CD4-positive, alpha-beta T cell treated with Interleukin-4 for 4 hours (primary cell): Measurements from ENCODE around the gene NMB.
A peak's percentile ranks its signal among the peaks of the same experiment; 100 is the strongest.
"Not testable (repeated sequence)": the region's sequence is repeated elsewhere in the genome, so short reads cannot be mapped to it uniquely, and the experiment has no call there.

ENCODE experiments used
- DNase-seq: peaks from one replicate; pipeline ENCODE4 v3.0.0-alpha.2; 2020

NMB gene

DNA sequence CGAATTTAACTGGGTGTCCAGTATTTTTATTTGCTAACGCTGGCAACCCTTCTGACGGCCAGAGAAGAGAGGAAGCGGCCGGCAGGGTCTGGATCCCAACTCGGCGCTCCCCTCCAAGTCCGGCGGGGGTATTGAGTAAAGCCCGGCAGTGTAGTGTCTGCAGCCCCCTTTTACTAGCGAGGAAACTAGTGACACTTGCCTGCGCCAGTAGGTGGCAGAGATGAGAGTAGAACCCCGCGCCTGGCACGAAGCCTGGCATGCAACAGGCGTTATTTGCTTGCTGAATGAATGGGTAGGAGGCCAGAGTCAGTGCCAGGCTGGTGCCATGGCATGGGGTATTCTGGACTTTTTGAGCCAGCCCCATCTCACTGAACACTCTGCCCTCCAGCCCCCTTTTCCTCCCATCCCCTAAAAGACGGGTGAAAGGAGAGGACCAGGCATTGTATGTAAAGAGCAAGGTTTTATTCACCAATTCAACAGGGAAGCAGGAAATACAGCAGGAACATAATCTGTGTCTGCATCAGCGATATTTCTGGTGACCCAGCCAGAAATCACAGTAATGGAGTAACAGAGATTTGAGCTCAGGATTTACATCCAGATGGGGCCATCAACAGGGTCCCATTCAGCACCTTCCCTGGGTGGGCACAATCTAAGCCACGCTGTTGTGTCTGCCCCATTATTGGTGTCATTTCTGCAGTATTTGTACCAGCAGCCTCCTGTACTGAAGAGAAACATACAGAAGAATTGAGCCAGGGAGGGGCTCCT, 3.1 kb downstream of the NMB start:
- DNase-seq, result peak; percentile 79

DNA sequence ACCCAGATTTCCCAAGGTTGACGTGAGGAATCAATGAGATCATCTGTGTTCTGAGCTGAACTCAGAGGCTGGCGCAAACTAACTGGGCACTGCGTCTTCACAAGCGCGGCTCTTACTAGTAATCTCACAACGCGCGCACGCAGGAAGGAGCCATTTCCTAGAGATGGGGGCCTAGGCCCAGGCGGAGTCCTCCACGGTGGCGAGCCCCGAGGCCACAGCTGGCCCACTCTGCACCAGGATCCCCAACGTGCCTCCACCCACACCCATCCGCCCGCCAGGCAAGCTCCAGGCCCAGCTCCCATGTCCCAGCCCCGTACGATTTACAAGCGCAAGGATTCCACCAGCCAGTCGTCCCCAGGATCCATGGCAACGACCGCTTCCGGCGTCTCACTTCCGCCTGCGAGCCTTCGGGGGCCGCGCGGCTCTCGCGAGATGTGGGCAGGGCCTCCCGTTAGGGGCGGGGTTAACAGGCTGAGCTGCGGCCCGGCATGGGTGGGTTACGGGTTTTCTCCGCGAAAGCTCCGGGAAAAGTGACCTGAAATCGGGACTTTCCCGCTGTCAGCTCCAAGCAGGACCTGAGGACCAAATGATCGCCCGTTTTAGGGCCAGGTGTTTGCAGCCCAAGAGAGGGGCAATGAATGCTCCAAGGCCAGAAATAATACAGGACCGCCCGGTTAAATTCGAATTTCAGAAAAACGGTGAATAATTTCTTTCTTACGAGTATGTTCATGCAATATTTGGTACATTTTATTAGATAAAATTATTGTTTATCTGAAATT, 3.9 kb downstream of the NMB start, which contains the start of gene WDR73:
Gene WDR73 (minus strand): TSS at position 374 of the 779 bp plus-strand sequence. CDS start 9 bp downstream, at position 365.
- DNase-seq, result peak; percentile 95

DNA sequence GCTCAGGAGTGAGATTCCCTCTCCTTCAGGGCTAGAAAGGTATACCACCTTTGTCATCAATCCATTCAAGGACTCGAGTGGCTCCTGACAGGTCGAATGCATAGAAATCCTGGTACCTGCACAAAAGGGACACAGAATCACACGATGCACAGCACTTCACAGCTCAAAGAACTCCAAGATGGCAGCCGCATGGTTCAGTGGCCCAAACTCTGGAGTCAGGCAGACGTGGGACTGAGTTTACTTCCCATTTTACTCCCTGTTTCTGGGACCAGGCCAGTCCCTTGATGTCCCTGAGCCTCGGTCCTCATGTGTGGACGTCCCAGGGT, 4.5 kb downstream of the NMB start:
- no peak for DNase-seq

DNA sequence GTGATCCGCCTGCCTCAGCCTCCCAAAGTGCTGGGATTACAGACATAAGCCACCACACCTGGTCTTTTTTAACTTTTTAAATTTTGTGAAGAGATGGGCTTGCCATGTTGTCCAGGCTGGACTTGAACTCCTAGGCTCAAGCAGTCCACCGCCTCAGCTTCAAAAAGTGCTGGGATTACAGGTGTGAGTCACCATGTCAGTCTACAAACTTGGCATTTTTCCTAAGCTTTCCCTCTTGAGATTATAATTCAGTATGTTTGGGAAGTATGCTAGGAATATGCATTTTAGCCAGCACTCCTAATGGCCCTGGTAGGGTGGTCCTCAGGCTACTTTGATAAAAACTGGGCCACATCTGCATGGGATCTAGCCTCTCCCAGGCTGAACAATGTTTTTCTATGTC, 8.3 kb downstream of the NMB start:
- no peak for DNase-seq

DNA sequence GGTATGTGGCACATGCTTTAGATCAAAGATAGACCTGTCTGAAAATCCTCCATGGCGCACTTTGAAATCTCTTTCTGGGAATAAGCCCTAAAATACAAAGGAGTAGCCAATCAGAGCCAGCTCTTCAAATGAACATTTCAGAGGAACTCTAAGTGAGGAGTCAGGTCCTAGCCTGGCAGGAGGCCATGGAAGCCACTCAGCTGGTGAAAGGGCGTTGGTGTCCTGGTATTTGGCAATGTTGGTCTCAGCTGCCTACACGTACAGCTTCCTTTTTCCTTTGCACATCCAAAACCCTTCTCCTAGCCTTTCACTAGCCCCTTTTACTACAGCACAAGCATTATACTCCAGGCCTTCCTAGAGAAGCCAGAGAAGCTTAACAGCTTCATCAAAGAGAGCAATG, 9.5 kb downstream of the NMB start:
- DNase-seq, result no peak

DNA sequence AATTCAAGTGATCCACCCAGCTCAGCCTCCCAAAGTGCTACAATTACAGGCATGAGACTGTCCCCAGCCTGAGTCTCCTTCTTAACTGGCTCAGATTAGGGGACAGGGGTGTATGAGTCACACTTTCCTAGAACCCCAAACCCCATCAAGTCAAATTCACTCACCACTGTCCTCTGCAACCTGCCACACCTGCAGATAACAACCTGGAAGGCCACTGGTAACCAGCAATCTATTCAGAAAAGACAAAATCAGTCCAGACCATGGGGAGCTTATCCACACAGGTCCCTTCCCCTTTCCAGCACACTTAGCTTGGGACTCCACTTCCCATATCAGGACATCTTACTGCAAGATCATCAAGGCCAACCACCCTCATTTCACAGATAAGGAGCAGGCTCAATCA, 10.3 kb downstream of the NMB start:
- DNase-seq, result no peak

DNA sequence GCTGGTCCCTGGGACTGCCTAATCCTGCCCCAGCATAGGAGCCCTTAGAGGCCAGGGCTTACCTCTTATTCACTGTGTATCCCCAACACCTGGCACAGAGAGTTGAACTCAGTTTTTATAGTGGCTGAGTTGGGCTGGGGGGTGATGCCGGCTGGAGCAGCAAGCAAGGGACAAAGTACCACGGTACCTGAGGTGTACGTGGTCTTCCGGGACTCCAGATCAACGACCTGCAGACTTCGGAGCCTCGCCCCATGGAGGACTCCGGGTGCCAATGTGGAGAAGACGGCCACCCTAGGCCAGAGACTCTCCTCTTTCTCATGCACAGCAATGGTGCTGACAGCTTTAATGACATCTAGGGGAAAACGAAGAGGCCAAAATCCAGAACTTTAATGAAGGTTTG, 12.0 kb downstream of the NMB start:
- no peak for DNase-seq

DNA sequence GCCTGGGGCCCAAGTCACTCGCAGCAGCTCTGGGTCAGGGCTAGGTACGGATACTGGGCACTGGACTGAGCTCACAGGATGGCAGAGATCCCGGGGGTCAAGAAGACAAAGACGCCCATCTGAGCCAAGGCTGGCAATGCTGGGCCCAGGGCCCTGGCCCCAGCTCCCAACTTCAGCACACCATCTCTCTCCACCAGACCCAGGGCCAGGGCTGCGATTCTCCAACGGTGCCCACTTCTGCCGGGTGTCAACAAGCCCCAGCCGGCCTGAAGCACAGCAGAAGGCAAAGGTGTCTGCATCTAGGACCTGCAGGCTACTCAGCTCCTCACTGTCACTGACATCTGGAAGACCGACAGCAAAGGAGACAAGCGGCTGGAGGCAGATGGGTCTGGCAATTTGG, 12.5 kb downstream of the NMB start:
- no peak for DNase-seq

DNA sequence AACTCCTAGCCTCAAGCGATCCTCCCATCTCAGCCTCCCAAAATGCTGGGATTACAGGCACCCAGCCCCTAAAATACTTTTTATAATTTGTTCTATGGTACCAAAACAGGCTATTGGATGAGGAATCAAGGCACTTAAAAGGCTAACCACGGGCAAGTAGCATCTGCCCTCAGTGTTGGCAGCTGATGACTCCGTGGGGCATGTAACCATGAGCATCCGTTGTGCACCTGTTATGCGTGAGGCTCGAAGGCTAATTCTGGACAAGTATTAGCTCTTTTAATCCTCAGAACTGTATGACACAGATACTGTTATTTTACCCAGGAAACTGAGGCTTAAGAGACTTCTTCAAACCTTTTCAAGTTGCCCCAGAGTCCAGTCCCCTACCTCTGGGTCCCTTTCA, 14.2 kb downstream of the NMB start:
- no peak for DNase-seq

DNA sequence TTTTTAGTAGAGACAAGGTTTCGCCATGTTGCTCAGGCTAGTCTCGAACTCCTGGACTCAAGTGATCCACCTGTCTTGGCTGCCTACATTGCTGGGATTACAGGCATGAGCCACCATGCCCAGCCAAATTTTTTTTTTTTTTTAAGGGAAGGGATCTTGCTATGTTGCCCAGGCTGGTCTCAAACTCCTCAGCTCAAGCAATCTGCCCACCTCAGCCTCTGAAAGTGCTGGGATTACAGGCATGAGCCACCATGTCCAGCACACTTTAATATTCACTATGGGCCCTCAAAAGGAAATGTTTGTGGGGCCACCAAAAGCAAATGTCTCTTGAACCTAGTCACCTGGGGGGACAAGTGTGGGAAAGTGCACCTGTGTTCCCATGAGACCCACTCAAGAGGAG, 15.4 kb downstream of the NMB start:
- not testable (repeated sequence) for DNase-seq

DNA sequence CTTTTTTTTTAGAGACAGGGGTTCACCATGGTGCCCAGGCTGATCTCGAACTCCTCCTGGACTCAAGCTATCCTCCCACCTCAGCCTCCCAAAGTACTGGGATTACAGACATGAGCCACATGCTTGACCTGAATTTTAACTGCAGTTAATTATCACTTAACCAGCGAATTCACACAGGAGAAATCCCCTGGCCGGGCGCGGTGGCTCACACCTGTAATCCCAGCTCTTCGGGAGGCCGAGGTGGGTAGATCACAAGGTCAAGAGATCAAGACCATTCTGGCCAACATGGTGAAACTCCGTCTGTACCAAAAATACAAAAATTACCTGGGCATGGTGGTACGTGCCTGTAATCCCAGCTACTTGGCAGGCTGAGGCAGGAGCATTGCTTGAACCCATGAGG, 16.1 kb downstream of the NMB start:
- not testable (repeated sequence) for DNase-seq

DNA sequence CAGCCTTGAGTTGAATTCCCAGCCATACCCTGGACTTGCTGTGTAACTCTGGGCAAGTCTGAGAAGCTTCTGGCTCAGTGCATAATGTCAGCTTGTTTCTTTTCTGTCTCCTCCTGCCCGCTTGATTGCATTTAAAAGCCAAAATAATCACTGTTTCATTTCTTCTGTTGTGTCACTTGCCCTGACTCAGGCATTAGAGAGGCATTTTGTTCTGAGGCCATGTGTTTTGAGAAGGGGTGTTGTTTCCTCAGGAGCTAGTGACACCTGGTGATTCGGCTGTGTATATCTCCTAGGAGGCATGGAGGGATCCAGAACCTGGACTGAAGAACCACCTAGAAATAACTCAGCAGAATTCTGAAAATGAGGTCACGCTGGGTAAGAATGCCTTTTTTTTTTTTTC, 19.9 kb downstream of the NMB start:
- peak; percentile 36 for DNase-seq

DNA sequence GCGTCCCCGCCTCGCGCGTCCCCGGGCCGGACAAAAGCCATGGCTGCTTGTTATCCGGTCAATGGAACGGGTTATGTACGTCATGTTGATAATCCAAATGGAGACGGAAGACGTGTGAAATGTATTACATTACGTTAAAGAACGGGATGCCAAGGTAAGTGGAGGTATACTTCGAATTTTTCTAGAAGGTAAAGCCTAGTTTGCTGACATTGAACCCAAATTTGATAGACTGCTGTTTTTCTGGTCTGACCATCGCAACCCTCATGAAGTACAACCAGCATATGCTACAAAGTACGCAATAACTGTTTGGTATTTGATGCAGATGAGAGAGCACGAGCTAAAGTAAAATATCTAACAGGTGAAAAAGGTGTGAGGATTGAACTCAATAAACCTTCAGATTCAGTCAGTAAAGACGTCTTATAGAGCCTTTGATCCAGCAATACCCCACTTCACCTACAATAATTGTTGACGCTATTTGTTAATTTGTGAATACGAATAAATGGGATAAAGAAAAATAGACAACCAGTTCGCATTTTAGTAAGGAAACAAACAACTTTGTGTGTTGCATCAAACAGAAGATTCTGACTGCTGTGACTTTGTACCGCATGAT, 23.7 kb downstream of the NMB start:
- DNase-seq, result no peak

DNA sequence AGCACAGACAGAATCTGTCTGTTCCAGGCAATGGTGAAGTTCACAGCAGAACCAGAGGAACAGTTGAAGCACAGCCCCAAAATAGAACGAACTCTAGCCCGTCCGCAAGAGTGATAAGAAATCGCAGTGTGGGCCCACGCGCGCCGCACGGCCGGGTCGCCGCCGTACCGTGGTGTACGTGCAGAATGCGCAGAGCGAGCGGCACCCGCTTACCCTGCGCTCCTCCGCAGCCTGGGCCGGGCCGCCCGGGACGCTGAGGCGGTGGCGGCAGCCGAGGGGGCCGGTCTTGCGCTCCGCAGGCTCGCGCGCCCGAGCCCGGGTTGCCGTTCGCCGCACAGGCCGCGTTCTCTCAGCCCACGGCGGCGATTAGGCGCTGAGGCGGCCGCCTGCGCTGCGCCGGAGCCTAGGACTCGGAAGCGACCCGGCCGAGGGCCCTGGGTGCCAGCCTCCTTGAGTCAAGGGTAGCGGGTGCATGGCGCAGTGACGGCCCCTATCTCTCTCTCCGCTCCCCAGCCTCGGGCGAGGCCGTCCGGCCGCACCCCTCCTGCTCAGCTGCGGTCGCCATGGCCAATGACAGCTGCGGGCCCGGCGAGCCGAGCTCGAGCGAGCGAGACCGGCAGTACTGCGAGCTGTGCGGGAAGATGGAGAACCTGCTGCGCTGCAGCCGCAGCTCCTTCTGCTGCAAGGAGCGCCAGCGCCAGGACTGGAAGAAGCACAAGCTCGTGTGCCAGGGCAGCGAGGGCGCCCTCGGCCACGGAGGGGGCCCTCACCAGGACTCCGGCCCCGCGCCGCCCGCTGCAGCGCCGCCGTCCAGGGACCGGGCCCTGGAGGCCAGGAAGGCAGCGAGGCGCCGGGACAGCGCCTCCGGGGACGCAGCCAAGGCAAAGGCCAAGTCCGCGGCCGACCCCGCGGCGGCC, 24.4 kb downstream of the NMB start:
- peak; percentile 64 for DNase-seq

DNA sequence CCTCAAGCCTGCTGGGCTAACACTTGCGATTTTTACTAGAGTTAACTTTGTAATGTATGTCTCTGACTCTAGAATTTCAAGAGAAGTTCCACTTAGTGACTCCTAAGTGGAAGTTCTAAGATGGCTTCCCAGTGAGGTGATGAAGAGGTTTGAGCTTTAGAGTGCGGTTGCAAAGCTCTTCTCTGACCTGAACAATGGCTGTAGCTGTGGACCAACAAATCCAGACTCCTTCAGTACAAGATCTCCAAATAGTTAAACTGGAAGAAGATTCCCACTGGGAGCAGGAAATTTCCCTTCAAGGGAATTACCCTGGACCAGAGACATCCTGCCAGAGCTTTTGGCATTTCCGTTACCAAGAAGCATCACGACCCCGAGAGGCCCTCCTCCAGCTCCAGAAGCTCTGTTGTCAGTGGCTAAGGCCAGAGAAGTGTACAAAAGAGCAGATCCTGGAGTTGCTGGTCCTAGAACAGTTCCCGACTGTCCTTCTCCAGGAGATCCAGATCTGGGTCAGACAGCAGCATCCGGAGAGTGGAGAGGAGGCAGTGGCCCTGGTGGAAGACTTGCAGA, 26.2 kb downstream of the NMB start:
- DNase-seq, result no peak

DNA sequence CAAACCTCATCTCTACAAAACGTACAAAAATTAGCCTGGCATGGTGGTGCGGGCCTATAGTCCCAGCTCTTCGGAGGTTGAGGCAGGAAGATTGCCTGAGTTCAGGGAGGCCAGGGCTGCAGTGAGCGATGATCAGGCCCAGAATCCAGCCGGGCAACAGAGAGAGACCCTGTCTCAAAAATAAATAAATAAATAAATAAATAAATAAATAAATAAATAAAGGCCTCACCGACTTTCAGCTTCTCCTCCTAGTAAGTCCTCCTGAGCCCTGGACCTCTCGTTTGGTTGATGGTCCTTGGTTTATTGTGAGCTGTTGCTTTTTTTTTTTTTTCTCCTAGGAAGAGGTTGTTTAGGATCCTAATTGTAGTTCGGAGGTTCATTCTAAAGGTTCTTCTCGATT, 29.0 kb downstream of the NMB start:
- no peak for DNase-seq

DNA sequence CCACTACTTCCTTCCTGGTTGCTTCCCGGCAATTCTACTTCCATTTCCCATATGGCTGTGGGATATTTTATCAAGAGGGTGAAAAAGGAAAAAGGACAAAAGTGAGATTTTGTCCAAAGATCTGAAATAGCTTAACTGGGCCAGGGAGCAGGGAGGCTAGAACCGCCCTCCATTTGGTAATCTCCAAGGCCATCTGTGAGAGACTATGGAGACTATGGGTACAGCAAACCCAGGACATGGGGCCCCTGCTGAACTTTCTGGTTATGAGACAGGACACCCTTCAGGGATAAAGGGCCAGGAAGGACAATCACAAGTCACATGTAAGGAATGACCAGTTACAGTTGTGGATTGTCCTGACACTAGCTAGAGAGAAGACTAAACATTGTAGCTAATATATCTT, 32.9 kb downstream of the NMB start:
- DNase-seq, result no peak

DNA sequence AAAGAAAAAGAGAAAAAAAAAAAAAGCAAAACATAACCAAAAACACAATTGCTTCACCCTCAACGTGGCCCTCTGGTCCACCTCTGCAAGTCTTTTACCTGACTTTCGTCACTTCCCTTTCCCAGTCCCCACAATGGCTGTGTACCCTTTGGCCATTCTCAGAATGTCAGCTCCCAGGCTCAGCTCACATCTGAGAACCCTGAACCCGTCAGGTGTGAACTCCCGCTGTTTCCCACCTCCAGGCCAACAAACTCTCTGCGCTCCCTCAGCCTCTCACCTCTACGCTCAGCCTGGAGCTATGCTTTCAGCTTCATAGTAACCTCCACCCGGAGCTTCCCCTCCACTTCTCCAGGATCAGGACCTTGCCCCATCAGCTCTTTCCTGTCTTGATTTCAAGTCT, 33.6 kb downstream of the NMB start:
- DNase-seq, result no peak

DNA sequence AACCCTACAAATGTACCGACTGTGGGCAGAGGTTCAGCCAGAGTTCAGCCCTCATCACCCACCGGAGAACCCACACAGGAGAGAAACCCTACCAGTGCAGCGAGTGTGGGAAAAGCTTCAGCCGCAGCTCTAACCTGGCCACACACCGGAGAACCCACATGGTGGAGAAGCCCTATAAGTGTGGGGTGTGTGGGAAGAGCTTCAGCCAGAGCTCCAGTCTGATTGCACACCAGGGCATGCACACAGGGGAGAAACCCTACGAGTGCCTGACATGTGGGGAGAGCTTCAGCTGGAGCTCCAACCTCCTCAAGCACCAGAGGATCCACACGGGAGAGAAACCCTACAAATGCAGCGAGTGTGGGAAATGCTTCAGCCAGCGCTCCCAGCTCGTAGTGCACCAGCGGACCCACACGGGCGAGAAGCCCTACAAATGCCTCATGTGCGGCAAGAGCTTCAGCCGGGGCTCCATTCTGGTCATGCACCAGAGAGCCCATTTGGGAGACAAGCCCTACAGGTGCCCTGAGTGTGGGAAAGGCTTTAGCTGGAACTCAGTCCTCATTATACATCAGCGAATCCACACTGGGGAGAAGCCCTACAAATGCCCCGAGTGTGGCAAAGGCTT, 36.5 kb downstream of the NMB start:
- DNase-seq, result no peak

DNA sequence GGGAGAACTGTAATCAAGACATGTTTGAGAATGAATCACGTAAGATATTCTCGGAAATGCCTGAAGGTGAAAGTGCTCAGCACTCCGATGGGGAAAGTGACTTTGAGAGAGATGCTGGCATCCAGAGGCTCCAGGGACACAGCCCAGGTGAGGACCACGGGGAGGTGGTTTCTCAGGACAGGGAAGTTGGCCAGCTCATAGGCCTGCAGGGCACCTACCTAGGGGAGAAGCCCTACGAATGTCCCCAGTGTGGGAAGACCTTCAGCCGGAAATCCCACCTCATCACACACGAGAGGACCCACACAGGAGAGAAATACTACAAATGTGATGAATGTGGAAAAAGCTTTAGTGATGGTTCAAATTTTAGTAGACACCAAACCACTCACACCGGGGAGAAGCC, 37.4 kb downstream of the NMB start:
- no peak for DNase-seq

DNA sequence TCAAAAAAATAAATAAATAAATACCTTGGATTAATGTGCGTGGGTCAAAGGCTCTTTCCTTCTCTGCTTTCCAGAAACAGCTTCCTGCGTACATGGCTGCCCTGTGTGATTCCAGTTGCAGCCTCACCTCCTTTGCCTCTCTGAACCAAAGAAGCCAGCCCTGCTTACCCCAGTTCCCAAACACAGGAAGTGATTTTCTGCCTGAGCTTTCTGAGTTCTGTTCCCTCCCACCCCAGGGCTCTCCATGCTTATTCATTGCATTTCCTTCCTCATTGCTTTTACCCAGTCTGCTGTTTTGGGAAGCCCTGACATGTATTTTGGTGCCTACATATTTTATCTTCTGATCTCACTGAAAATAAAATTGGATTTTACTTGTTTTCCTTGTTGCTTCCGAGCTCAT, 41.8 kb downstream of the NMB start:
- DNase-seq, result no peak

DNA sequence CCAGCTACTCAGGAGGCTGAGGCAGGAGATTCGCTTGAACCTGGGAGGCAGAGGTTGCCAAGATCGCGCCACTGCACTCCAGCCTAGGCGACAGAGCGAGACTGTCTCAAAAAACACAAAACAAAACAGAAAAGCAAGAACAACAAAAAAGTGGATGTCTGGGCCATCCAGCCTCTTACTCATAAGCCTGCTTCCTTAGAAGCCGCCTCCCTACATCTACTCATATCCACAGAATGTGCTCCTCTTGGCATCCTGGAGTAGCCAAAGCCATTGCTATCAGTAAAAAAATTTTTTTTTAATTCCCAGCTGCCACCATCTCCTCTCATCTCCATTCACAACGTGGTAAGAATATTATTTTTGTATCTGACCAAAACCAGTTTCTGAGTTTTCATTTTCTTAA, 46.4 kb downstream of the NMB start:
- no peak for DNase-seq
